LNCaP clone FGC (cell line): ENCODE data around the gene BRINP2.

Experiments used
- DNase-seq: peaks from one replicate; pipeline ENCODE4 v3.0.0-alpha.2; 2011; ENCODE audit warnings: low read depth
- H3K4me3 ChIP-seq: 2 replicates; pipeline ENCODE4 v1.5.1; 2011; ENCODE audit warnings: mild to moderate bottlenecking, low read depth, low read length, control low read depth
- TF ChIP-seq, protein P1 (sequence below): IDR thresholded peaks from 2 replicates; pipeline ENCODE4 v1.5.1; 2012; ENCODE audit warnings: mild to moderate bottlenecking; ENCODE audit not compliant: control insufficient read depth, insufficient read depth; ENCODE audit errors: extremely low read depth

The BRINP2 gene

DNA sequence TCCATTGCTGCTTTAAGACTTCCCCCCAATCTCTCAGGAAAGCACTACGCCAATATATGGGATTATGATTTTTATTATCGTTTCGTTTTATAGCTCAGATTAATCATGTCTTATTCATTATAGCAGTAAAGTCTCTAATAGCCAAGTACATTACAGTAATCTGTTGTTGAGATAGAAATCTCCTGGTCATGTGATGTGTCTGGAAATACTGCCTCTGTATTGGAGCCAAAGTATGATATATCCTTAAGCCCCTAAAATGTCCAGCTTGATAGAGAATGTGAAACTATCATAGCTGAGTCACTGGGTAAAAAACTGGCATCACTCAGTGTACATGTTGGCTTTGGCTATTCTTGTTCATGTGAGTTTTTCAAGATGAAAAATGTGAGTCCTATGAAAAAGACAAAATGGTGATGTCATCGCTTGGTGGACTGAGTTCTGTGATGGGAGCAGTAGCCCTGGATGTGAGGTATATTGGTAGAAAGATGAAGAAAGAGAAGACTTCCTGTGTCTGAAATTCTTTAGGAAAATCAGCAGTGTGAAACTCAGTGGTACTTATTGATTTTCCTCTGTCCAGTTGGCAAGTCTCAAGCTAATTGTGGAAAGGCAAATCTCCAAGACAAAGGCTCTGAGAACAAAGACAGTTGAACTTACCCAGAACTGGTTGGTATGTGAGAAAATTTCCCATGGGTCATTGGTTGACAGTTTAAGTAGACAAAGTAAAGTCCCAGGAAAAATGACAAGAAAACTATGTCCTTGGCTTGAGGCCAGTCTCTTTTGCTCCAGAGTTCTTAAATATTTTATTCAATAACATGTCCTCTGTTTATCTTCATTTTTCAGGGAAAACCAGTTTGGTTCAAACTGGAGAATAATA, 76.2 kb downstream of the BRINP2 start:
- TF ChIP-seq, protein P1, sequence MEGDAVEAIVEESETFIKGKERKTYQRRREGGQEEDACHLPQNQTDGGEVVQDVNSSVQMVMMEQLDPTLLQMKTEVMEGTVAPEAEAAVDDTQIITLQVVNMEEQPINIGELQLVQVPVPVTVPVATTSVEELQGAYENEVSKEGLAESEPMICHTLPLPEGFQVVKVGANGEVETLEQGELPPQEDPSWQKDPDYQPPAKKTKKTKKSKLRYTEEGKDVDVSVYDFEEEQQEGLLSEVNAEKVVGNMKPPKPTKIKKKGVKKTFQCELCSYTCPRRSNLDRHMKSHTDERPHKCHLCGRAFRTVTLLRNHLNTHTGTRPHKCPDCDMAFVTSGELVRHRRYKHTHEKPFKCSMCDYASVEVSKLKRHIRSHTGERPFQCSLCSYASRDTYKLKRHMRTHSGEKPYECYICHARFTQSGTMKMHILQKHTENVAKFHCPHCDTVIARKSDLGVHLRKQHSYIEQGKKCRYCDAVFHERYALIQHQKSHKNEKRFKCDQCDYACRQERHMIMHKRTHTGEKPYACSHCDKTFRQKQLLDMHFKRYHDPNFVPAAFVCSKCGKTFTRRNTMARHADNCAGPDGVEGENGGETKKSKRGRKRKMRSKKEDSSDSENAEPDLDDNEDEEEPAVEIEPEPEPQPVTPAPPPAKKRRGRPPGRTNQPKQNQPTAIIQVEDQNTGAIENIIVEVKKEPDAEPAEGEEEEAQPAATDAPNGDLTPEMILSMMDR, result no peak
- no peak overlapping the region for H3K4me3 ChIP-seq
- DNase-seq, result no peak

DNA sequence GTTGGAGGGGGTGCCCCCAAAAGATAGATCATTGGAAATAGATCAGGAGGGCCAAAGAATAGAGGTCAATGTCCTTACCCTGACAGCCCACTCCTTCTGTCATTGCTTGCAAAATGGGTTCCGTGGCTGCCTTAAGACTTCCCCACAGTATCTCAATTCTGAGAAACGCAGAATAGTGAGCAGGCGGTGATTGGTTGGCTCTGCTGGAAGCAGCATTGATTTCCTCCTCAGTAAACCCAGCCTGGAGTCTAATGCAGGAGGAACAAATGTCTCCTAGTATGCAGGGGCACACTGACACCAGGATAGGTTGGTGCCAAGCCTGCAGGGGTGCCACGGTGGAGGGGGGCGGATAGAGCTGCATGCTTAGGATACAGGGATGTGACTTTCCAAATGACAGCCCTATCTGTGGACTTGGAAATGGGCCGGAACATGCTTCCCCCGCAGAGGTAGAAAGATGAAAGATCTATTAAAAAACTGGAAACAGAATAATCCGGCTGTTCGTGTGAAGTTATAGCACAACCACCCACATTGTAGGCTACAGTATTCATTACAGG, 76.9 kb downstream of the BRINP2 start:
- TF ChIP-seq, protein P1, result no peak
- no peak overlapping the region for H3K4me3 ChIP-seq
- no peak for DNase-seq

DNA sequence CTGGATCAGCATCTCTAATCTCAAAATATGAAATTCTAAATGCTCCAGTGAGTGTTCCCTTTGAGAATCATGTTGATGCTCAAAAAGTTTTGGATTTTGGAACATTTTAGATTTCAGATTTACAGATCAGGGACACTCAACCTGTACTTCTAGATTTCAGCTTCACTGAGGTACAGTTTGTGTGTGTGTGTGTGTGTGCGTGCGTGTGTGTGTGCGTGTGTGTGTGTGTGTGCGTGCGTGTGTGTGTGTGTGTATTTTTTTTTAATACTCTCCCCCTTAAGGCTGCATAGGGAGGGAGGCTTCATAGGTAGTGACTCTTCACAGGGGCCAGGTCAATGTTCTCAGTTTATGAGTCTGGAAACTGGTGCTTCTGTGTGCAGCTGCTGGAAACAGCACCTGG, 77.5 kb downstream of the BRINP2 start:
- no peak overlapping the region for H3K4me3 ChIP-seq
- DNase-seq, result no peak
- TF ChIP-seq, protein P1, result no peak

DNA sequence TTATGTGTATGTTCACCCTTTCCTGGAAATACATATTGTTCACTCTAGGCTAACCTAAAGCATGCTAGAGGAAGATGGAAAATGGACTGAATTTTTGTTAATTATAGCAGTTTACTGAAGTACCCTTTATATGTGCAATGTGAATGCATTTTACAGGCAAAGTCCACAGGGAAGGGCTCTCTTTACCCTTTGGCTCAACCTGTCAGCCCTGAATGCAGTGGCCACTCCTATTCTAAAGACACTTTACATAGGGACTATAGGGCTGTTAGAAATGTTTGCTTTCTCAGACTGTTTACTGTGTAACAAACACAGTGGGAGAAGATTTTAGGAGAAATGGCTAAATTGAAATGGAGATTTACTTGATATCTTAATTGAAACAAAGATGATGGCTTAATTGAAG, 78.5 kb downstream of the BRINP2 start:
- no peak overlapping the region for H3K4me3 ChIP-seq
- TF ChIP-seq, protein P1, result no peak
- DNase-seq, result no peak

DNA sequence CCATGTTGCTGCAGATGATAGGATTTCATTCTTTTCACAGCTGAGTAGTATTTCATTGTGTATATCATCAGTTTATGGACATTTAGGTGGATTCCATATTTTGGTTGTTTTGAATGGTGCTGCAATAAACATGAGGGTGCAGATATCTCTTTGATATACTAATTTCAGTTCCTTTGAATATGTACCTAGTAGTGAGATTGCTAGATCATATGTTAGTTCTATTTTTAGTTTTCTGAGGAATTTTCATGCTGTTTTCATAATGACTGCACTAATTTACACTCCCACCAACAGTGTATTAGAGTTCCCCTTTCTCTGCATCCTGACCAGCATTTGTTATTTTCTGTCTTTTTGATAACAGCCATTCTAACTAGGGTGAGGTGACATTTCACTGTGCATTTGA, 82.1 kb downstream of the BRINP2 start:
- TF ChIP-seq, protein P1, result no peak
- no peak overlapping the region for H3K4me3 ChIP-seq
- no peak for DNase-seq

DNA sequence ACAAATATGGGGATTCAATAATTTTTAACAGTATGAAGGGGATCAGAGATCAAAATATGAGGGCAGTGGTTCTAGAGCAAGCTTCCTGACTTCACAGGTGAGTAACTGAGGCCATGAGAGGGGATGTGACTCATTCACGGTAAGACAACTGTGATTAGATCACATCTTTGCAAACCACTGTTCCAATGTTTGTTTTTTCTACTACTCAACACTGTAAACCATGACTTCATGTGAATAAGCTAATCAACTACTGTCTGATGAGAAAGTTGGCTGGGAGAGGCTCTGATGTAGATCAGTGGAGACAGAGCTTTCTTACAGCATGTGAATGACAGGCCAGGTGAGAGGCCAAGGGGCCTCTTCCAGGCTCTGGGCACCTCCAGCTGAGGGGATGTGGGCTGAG, 84.7 kb downstream of the BRINP2 start:
- no peak overlapping the region for H3K4me3 ChIP-seq
- TF ChIP-seq, protein P1, result no peak
- DNase-seq, result no peak
